ENCODE measurements around the gene DGKB.

DGKB gene

DNA sequence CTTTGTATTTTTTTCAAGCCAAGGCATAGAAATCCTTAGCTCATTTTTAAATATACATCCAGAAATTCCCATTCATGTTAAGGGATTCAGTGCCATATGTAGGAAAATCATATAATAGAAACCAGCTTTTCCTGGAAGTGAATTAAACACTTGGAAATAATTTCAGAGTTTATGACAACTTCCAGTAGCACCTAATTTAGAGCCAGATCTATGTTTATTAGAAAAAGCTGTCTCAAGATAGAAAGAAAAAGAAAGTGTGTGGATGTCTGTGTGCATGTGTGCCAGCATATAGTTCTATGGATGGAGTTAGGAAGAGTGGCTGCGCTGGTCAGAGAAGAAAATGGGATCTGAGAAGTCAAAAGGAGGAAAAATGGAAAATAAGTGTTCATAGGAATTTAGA lies 225.7 kb downstream of the DGKB start:
- DNase-seq: no peak

DNA sequence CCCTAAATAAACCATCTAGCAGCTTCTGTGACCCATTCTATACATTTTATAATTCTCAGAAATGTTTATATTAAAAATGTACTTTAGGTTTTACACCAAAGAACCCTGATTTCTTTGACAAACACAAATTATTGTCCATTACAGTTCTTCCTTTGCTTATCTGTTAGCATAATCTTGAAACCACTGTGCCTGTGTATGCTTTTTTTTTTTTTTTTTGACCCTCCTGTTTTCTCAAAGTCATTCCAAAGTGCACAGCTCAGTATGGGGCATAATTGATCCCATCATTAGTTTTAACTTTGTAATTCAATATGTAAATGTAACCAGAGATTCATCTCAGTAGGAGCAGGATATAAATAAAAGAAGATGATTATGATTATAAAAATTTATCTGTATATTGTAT lies 229.3 kb downstream of the DGKB start:
- DNase-seq: no peak

DNA sequence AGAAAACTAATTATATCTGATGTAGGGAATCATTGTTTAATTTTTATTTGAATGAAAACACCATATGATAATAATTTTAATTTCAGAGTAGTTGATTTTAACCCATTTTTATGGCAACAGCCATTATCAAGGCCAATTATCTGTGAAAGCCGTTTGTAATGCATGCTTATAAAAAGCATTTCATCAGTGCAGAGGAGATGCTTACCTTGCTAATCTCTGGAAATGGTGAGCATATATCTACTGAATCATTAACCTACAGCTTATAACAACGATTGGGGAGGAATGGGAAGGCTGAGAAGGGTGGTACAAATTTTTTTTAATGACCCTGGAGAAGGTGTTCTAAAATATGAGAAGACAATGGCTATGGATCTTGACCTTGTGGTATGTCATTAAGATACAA lies 235.6 kb downstream of the DGKB start:
- DNase-seq: no peak

DNA sequence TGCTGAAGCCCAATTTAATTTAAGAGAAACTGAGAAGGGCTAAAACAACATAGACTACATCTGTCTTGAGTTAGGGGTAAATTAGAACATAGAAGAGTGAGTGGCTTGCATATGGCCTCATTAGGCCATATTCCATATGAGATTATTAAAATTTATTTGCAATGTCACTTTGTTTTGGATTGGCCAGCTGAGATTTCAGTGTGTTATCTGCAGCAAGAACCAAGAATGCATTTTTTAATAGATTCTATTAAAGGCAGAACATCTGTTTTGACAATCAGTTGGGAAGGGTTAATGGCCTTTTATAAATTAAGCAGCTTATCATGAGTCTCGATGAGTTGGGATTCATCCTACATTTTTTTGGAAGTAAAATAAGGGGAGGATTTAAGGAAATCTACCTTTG lies 236.2 kb downstream of the DGKB start:
- DNase-seq: no peak

DNA sequence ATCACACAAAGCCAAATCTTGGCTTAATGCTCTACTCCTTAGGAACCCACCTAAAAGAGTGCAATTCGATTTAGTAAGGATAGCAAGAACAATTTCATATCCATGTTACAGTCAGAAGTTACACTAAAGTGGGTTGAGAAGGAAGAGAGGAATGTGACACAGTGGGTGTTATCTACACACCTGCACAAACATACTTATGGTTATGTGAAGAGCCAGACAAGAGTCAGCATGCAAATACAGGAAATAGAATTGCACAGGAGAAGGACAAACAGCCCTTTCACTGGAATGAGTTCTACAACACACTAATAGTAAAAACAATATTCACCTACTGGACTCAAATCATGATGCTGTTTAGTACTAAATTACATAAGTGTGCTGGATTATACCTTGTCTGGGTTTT lies 262.8 kb downstream of the DGKB start:
- DNase-seq: no peak

DNA sequence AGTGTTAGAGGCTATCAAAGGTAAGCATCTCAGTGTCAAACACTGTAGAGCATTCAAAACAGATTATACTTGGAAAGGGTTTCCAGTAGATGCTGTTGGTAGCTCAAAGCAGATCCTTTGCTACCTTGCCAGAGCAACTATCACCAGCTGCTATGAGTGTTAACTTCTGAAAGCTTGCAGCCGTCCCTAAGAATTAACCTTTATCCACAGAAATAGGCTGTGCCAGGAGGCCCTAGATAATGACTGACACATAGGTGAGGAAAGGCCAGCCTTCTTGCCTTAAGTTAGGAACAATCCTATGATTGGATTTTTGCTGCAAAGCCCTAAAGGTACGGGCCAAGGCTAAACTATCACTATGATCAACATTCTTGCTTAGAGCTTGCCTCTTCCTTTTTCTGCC lies 263.2 kb downstream of the DGKB start:
- DNase-seq: no peak

GRCh38 chr7:14637968-14638367 lies 264.6 kb downstream of the DGKB start:
- no peak for DNase-seq

DNA sequence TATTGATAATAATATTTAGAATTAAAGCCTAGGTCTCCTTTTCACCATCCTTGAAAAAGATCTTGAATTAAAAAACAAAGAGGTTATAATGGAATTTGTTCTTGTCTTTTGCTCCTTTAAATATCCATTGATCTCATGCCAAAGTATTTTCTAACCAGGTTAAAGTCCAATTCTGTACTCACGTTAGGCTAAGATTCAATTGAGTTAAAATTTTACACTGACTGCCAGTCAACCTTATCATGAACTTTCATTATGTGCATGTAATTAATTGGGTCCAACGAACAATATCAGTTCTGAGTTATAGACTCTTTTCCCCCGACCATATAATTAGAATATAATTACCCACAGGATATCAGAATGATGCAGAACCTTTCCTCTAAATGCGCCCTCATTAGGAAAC lies 266.6 kb downstream of the DGKB start:
- no peak for DNase-seq

GRCh38 chr7:14630048-14630447 lies 272.5 kb downstream of the DGKB start:
- DNase-seq: no peak

GRCh38 chr7:14628516-14628915 lies 274.0 kb downstream of the DGKB start:
- DNase-seq: no peak

DNA sequence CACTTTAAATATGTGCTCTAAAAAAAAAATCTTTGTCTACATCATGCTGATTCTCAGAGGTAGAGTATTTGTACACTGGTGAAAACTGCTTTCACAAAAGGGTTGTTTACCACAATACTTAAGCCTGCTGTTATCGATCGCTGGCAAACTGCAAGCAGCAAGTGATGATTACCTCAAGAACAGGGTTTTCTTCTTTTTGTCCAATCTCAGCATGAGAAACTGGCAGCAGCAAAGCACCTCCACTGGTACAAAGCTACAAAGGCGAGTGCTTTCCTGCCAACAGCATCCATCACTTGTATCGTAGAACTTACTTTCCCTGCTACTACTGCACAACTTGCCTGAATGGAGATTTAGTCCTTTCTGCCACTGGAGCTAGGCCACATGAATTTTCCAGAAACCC lies 276.5 kb downstream of the DGKB start:
- DNase-seq: no peak

- DNase-seq: no peak
These were observed 280.0 kb downstream of the DGKB start for GRCh38 chr7:14622559-14622958.

DNA sequence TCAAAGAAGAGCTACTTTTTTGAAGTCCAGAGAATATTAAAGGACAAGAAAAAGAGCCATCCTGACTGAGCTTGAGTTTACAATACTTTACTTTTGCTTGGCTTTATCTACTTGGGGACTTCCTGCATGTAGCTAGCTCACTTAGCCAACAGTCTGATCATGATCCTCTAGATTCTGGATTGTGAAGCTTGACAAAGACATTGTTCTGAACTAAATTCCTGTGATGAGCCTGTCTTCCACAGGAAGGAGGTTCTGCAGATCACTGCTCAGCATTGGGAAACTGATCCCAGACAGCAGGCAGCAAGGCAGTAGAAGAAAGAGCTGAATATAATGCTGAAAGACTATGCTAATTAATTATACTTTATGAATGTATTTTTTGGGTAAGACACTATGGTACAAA lies 296.4 kb downstream of the DGKB start:
- no peak for DNase-seq

DNA sequence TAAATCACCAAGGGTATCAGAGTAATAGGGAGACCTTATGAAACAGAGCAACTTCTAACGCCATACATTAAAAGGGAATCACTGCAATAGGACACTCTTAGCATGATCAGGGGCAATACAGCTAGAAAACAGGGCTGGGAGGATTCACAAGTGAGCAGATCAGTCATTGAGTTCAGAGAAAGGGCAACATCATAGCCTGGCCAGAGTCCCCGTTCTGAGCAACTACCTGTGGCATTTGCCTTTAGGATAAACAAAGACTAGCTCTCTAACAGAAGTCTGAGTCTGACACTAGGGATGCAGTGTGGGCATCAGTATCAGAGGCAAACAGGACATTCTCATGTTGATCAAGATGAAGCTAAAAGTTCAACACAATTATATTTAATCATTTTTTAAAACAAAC lies 297.9 kb downstream of the DGKB start:
- no peak for DNase-seq

GRCh38 chr7:14602851-14603250 lies 299.7 kb downstream of the DGKB start:
- no peak for DNase-seq

GRCh38 chr7:14600766-14601367 lies 301.7 kb downstream of the DGKB start:
- DNase-seq: no peak

GRCh38 chr7:14598978-14599377 lies 303.6 kb downstream of the DGKB start:
- DNase-seq: no peak

GRCh38 chr7:14596421-14596820 lies 306.1 kb downstream of the DGKB start:
- DNase-seq: no peak

DNA sequence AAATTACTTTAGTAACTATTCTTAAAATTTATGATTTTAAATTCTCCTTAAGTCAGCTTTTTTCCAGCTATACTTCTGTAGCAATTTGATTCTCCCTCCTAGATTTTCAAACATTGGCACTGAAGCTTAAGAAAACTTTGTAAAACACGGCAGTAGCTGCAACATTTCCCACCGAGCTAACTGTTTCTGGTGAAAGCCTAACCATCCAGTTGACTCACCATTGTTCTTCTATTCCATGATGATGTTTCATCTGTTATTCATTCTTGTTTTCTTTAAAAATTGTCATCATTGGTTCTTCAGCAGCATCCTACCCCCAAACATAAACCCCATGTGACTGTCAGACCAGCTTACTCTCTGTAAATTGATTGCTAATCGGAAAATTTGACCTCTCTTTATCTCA lies 312.3 kb downstream of the DGKB start:
- DNase-seq: no peak

DNA sequence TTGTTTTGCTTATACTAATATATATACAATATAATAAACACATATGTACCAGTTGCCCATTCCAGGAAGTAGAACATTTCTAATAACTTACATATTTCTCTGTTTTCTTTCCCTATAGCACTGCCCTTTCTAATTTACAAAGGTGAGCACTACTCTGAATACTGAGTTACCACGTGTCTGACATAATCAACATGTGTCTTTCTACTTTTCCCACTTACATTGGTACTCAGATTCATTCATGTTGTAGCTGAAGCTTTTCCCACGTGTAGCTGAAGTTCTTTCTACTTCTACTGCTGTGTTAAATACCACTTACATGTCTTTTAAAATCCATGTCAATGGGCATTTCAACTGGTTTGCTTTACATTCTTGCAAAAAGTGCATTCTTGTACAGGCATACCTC lies 317.3 kb downstream of the DGKB start:
- DNase-seq: no peak

- no peak for DNase-seq
These were observed 319.0 kb downstream of the DGKB start for GRCh38 chr7:14583518-14583917.

DNA sequence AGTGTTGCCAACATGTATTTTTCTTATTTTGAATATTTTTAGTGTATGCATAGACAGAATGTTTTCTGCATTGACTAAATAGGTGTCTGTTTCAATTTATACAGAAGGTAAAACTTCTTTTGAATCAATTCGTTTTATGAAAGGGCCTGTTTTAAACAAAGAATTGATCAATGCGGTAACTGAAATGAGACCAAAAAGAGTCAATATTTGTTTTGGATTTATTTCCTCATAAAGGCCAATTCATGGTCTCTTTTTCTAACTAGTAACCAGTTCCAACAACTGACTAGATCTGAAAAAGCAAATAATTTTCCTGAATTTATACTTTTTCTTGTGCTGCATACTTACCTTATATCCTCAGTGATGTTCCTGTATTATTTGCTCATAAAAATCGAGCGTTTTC lies 320.5 kb downstream of the DGKB start:
- no peak for DNase-seq

- no peak for DNase-seq
These were observed 322.6 kb downstream of the DGKB start for GRCh38 chr7:14579971-14580370.

DNA sequence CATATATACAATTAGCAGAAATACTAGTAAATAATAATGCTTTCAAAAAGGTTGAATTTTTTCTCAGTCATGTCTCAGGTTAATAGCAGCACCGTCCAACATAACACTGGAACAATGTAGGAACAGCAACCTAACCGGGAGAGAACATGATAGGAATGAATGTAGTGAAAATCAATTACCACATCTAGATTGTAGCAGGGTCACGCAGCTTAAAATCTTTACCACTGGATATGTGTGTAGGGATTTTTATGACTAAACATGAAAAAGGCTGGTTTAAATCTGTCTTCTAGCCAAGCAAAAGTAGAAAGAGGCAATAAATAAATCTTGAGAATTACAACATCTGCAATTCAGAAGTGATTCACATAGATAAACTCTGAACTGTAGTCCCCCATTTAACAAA lies 326.0 kb downstream of the DGKB start:
- DNase-seq: no peak

GRCh38 chr7:14570750-14571607 lies 331.6 kb downstream of the DGKB start:
- no peak for DNase-seq
